OCI-LY7 (cell line): ENCODE measurements around the gene ARFGAP3. TPM values are rescaled to one million over a fixed set of nuclear protein-coding genes. Genes with fewer than 3 reads are reported as not detected.

ENCODE experiments used
- BruUV-seq: library from RNA; stranded (reverse); fragments of 400-500 nt; replicated peaks from 2 replicates; lab custom pipeline; 2021; lab: Mats Ljungman, UMichigan
- CTCF ChIA-PET: fragments of 300-600 bp; sonication (Branson Sonifier 250); formaldehyde crosslinking; loops from one replicate; lab custom pipeline; 2022; ENCODE audit warnings: antibody characterized with exemption; ENCODE audit not compliant: unreplicated experiment; lab: Charles Lee
- POLR2A ChIA-PET: fragments of 300-600 bp; sonication (Branson Sonifier 250); formaldehyde crosslinking; loops from one replicate; lab custom pipeline; 2022; ENCODE audit warnings: antibody characterized with exemption; lab: Charles Lee
- DNase-seq: peaks from one replicate; pipeline ENCODE4 v3.0.0-alpha.2; 2015; ENCODE audit warnings: low spot score
- H2AFZ ChIP-seq: fragments of 200-600 bp; sonication (generic), shearing (Covaris generic); 2 replicates; pipeline ENCODE4 v1.6.1; 2014; ENCODE audit warnings: mild to moderate bottlenecking, antibody characterized with exemption, low read length, moderate library complexity
- H3K27ac ChIP-seq: fragments of 200-600 bp; sonication (generic); 2 replicates; pipeline ENCODE4 v1.5.1; 2014; ENCODE audit warnings: mixed run types, low read depth, mild to moderate bottlenecking, moderate library complexity, low read length, inconsistent platforms; ENCODE audit not compliant: poor library complexity, severe bottlenecking
- H3K36me3 ChIP-seq: fragments of 200-600 bp; sonication (generic); 2 replicates; pipeline ENCODE4 v1.6.1; 2014; ENCODE audit warnings: mild to moderate bottlenecking, antibody characterized with exemption, low read length, moderate library complexity, mixed read lengths; ENCODE audit not compliant: insufficient read depth
- H3K4me1 ChIP-seq: fragments of 200-600 bp; sonication (generic); 2 replicates; pipeline ENCODE4 v1.5.1; 2014; ENCODE audit warnings: mild to moderate bottlenecking, low read length; ENCODE audit not compliant: insufficient read depth, poor library complexity, severe bottlenecking
- H3K4me2 ChIP-seq: fragments of 200-600 bp; sonication (generic); 2 replicates; pipeline ENCODE4 v1.6.1; 2014; ENCODE audit warnings: mild to moderate bottlenecking, low read length
- H3K4me3 ChIP-seq: fragments of 200-600 bp; sonication (generic); 2 replicates; pipeline ENCODE4 v1.5.1; 2014; ENCODE audit warnings: mild to moderate bottlenecking, low read depth, low read length; ENCODE audit not compliant: poor library complexity, severe bottlenecking
- H3K79me2 ChIP-seq: fragments of 200-600 bp; sonication (generic); 2 replicates; pipeline ENCODE4 v1.6.1; 2016; ENCODE audit warnings: low read depth, mild to moderate bottlenecking, low read length, moderate library complexity, mixed read lengths; ENCODE audit not compliant: insufficient read depth
- H3K9me2 ChIP-seq: fragments of 200-600 bp; sonication (generic); 2 replicates; pipeline ENCODE4 v1.6.1; 2016; ENCODE audit warnings: mild to moderate bottlenecking, low read length, mixed read lengths; ENCODE audit not compliant: insufficient read depth
- H3K9me3 ChIP-seq: fragments of 200-600 bp; sonication (generic); 2 replicates; pipeline ENCODE4 v1.6.1; 2014; ENCODE audit warnings: mild to moderate bottlenecking, mixed run types, low read length, mixed read lengths
- H4K20me1 ChIP-seq: fragments of 200-600 bp; sonication (generic); 2 replicates; pipeline ENCODE4 v1.6.1; 2014; ENCODE audit warnings: mild to moderate bottlenecking, antibody characterized with exemption, low read length, moderate library complexity, mixed read lengths; ENCODE audit not compliant: insufficient read depth
- CTCF ChIP-seq: fragments of 200-600 bp; sonication (generic); conservative IDR thresholded peaks from 2 replicates; pipeline ENCODE4 v1.5.1; 2014; ENCODE audit warnings: mild to moderate bottlenecking, antibody characterized with exemption, low read length, moderate library complexity, mixed read lengths
- EZH2phosphoT487 ChIP-seq: fragments of 200-600 bp; sonication (generic); IDR thresholded peaks from 2 replicates; pipeline ENCODE4 v1.6.1; 2018; ENCODE audit warnings: low read depth, borderline replicate concordance, mild to moderate bottlenecking, mixed run types, antibody characterized with exemption, low read length, moderate library complexity, mixed read lengths
- intact Hi-C: fragments of 100-400 bp; cut with micrococcal nuclease; formaldehyde crosslinking; loops from one replicate; pipeline ENCODE4 v1.10.0; 2022; ENCODE audit not compliant: unreplicated experiment
- total RNA-seq, 2 experiments: library from RNA; depleted of rRNA in 1 of 2; stranded (reverse); fragments of >200 nt in 1 of 2; shearing (Covaris generic) in 1 of 2; gene quantifications; 2 replicates each; pipeline ENCODE4 v1.2.3, GENCODE V29; 2014 to 2022

ARFGAP3 gene
- total RNA-seq, 2 experiments from 2014 or later: 24.2 to 47.0 TPM

DNA sequence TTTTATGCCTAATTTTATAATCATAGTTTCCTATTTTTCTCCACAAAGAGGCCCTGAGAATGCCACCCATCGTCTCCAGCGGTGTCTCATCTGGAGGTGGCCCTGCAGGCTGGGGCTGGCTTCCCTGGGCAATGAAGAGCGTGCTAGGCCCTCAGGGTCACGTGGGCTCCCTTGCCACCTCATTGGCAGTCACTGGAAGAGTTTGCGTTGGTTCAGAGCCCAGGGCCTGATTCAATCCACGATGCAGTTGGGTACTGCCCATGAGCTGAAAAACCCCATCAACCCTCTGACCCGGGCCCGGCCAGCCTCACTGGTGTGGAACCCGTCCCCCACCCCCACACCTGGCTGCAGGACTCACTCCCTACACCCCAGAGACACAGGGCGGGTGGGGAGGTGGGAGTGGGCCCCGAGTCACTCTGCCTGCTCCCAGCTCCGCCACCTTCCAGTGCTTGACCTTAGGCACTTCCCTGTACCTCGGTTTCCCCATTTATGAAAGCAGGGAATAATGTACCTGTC, 93.0 kb downstream of the ARFGAP3 start:
- DNase-seq: no peak
- Histone ChIP-seq H3K4me1 (peaks cover 52% of the 10 kb centered on the region), H3K27ac (no peak overlapping the region), H3K4me2 (no peak overlapping the region; the same call in 1 of the 2 replicates), H3K36me3 (no peaks in the 10 kb centered on the region), H3K9me3 (no peaks in the 10 kb centered on the region), H3K79me2 (no peaks in the 10 kb centered on the region), H3K4me3 (no peak overlapping the region), H2AFZ (no peak overlapping the region), H4K20me1 (no peaks in the 10 kb centered on the region), H3K9me2 (no peaks in the 10 kb centered on the region)
- ChIA-PET CTCF (no interaction called here), POLR2A (no interaction called here)
- intact Hi-C loops: loop anchor here (5.0 kb wide), 1 partner anchor 142 kb away; no protein-coding TSS in a partner anchor
- BruUV-seq: no TSS peak
- TF ChIP-seq EZH2phosphoT487 (no peak), CTCF (no peak)

DNA sequence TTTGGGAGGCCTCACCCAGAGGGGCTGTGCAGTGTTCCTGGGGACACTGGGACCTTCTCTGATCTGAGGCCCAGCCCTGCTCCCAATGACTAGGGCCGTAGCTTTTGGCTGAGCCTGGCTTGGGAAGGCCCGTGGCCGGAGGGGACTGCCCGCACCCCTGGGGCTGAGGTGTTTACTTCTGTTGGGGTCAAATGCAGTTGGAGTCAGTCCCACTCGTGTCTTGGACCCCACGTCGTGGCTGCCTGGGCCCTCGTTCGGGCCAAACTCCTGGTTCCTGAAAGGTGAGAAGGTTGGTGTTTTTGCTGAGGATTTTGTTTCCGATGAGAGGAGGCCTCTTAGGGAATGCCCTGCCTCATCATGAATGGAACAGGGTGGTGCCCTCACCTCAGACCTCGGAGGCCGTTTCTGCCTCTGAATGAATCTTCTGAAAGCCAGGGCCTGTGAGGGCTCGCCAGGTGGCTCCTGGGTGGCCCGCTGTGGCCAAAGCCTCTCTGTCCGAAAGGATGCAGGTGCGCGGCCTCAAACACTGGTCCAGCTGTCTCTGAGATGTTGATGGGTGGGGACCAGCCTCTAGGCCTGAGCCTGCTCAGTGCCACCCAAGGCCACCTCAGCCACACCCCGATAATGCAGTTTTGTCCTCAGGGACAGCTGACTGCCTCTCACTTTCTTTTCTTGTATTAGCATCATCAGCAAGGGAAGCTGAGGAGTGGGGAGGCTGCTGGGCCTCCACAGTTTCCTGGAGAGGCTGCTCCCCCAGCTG, 96.1 kb downstream of the ARFGAP3 start:
- peak; percentile 95 for DNase-seq
- no peaks in the 10 kb centered on the region for H3K36me3 ChIP-seq
- H3K4me1 ChIP-seq: peaks cover 72% of the 10 kb centered on the region
- ChIA-PET POLR2A (no interaction called here), CTCF (interaction anchor here (0.5 kb wide), 1 partner anchor 103 kb away, joined by 3 read pairs; no protein-coding TSS in a partner anchor)
- H3K79me2 ChIP-seq: no peaks in the 10 kb centered on the region
- H3K27ac ChIP-seq: peak overlapping the region; percentile 95
- TF ChIP-seq CTCF (no peak), EZH2phosphoT487 (no peak)
- H3K9me2 ChIP-seq: no peaks in the 10 kb centered on the region
- H4K20me1 ChIP-seq: no peaks in the 10 kb centered on the region
- peak overlapping the region; percentile 67 for H3K4me2 ChIP-seq
- intact Hi-C loops: loop anchor here (1.0 to 5.0 kb wide), 4 partner anchors 45 to 139 kb away; no protein-coding TSS in a partner anchor
- no TSS peak for BruUV-seq
- peak overlapping the region; percentile 33 for H3K4me3 ChIP-seq
- H3K9me3 ChIP-seq: no peaks in the 10 kb centered on the region
- peak overlapping the region; percentile 61; the same call in 1 of the 2 replicates for H2AFZ ChIP-seq
